HCT116 (cell line): ENCODE measurements around the gene AQP1.

Experiments used
- EZH2 ChIP-seq: fragments of 200-600 bp; sonication (generic); IDR thresholded peaks from 2 replicates; pipeline ENCODE4 v1.6.1; 2017; ENCODE audit warnings: antibody characterized with exemption, mixed run types
- EZH2phosphoT487 ChIP-seq: fragments of 200-600 bp; IDR thresholded peaks from 2 replicates; pipeline ENCODE4 v1.6.1; 2018; ENCODE audit warnings: antibody characterized with exemption, borderline replicate concordance
- FOSL1 ChIP-seq: IDR thresholded peaks from 2 replicates; pipeline ENCODE4 v1.6.1; 2012; ENCODE audit warnings: low read depth
- JUND ChIP-seq: IDR thresholded peaks from 2 replicates; pipeline ENCODE4 v1.6.1; 2012
- POLR2A ChIP-seq: IDR thresholded peaks from 2 replicates; pipeline ENCODE4 v1.7.0; 2011; ENCODE audit warnings: borderline replicate concordance; ENCODE audit not compliant: insufficient read depth, insufficient read length; ENCODE audit errors: extremely low read depth
- SIN3A ChIP-seq: IDR thresholded peaks from 2 replicates; pipeline ENCODE4 v1.6.1; 2012; ENCODE audit warnings: low read depth
- SP1 ChIP-seq: IDR thresholded peaks from 2 replicates; pipeline ENCODE4 v1.6.1; 2012; ENCODE audit warnings: low read depth
- YY1 ChIP-seq: IDR thresholded peaks from 2 replicates; pipeline ENCODE4 v1.6.1; 2011; ENCODE audit warnings: low read length, low read depth, moderate library complexity, mild to moderate bottlenecking; ENCODE audit not compliant: insufficient replicate concordance; ENCODE audit errors: extremely low read depth
- TF ChIP-seq, protein P1 (sequence below), 3 experiments: fragments of 200-600 bp in 1 of 3; sonication (generic) in 1 of 3; IDR thresholded peaks in 2 of 3; conservative IDR thresholded peaks in 1 of 3; 2 replicates each; pipeline ENCODE4 v1.5.1; 2012 to 2017; ENCODE audit warnings: low read depth in 2 of 3, low read length in 2 of 3, antibody characterized with exemption in 1 of 3, borderline replicate concordance in 1 of 3, control low read depth in 1 of 3, mild to moderate bottlenecking in 1 of 3, mixed read lengths in 1 of 3, mixed run types in 1 of 3, moderate library complexity in 1 of 3; ENCODE audit not compliant: insufficient read depth in 1 of 3
- TF ChIP-seq, protein P2 (sequence below): IDR thresholded peaks from 2 replicates; pipeline ENCODE4 v1.6.1; 2012
- TF ChIP-seq, protein P3 (sequence below): IDR thresholded peaks from 2 replicates; pipeline ENCODE4 v1.6.1; 2012; ENCODE audit warnings: low read depth

DNA sequence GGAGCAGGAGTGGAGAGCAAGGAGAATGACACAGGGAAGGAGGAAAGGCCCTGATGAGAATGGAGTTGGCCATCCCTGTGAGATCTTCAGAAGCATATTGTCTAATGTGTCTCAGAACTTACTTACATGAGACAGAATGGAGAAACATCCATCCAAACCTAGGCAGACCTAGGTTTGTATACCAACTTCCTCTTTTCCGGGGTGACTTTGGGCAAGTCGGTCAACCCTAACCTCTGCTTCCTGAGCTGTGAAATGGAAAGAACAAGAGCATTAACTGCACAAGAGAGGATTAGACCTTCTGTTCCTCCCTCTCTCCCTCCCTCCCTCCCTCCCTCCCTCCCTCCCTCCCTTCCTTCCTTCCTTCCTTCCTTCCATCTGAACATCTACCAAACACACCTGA is 56.6 kb downstream of the AQP1 start:
- TF ChIP-seq EZH2 (no peak), SP1 (no peak), EZH2phosphoT487 (no peak), POLR2A (no peak), FOSL1 (no peak), SIN3A (no peak), YY1 (no peak), JUND (no peak)
- TF ChIP-seq, protein P1, sequence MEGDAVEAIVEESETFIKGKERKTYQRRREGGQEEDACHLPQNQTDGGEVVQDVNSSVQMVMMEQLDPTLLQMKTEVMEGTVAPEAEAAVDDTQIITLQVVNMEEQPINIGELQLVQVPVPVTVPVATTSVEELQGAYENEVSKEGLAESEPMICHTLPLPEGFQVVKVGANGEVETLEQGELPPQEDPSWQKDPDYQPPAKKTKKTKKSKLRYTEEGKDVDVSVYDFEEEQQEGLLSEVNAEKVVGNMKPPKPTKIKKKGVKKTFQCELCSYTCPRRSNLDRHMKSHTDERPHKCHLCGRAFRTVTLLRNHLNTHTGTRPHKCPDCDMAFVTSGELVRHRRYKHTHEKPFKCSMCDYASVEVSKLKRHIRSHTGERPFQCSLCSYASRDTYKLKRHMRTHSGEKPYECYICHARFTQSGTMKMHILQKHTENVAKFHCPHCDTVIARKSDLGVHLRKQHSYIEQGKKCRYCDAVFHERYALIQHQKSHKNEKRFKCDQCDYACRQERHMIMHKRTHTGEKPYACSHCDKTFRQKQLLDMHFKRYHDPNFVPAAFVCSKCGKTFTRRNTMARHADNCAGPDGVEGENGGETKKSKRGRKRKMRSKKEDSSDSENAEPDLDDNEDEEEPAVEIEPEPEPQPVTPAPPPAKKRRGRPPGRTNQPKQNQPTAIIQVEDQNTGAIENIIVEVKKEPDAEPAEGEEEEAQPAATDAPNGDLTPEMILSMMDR (IDR thresholded peaks at IDR 0.05 in 2 of 3, conservative IDR thresholded peaks at IDR 0.05 in 1 of 3; ENCODE audit: borderline replicate concordance in 1 of 3, insufficient read depth in 1 of 3, low read depth in 2 of 3, low read length in 2 of 3) = no peak
- TF ChIP-seq, protein P2, sequence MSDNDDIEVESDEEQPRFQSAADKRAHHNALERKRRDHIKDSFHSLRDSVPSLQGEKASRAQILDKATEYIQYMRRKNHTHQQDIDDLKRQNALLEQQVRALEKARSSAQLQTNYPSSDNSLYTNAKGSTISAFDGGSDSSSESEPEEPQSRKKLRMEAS = no peak
- TF ChIP-seq, protein P3, sequence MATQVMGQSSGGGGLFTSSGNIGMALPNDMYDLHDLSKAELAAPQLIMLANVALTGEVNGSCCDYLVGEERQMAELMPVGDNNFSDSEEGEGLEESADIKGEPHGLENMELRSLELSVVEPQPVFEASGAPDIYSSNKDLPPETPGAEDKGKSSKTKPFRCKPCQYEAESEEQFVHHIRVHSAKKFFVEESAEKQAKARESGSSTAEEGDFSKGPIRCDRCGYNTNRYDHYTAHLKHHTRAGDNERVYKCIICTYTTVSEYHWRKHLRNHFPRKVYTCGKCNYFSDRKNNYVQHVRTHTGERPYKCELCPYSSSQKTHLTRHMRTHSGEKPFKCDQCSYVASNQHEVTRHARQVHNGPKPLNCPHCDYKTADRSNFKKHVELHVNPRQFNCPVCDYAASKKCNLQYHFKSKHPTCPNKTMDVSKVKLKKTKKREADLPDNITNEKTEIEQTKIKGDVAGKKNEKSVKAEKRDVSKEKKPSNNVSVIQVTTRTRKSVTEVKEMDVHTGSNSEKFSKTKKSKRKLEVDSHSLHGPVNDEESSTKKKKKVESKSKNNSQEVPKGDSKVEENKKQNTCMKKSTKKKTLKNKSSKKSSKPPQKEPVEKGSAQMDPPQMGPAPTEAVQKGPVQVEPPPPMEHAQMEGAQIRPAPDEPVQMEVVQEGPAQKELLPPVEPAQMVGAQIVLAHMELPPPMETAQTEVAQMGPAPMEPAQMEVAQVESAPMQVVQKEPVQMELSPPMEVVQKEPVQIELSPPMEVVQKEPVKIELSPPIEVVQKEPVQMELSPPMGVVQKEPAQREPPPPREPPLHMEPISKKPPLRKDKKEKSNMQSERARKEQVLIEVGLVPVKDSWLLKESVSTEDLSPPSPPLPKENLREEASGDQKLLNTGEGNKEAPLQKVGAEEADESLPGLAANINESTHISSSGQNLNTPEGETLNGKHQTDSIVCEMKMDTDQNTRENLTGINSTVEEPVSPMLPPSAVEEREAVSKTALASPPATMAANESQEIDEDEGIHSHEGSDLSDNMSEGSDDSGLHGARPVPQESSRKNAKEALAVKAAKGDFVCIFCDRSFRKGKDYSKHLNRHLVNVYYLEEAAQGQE = no peak
